Epidermal melanocyte (primary cell): ENCODE measurements around the gene OSBPL10.
"Not testable (repeated sequence)": the region's sequence is repeated elsewhere in the genome, so short reads cannot be mapped to it uniquely, and the experiment has no call there.

Experiments used
- DNase-seq: peaks from one replicate; pipeline ENCODE4 v3.0.0; 2011; ENCODE audit warnings: low spot score; ENCODE audit not compliant: insufficient read length

The OSBPL10 gene

DNA sequence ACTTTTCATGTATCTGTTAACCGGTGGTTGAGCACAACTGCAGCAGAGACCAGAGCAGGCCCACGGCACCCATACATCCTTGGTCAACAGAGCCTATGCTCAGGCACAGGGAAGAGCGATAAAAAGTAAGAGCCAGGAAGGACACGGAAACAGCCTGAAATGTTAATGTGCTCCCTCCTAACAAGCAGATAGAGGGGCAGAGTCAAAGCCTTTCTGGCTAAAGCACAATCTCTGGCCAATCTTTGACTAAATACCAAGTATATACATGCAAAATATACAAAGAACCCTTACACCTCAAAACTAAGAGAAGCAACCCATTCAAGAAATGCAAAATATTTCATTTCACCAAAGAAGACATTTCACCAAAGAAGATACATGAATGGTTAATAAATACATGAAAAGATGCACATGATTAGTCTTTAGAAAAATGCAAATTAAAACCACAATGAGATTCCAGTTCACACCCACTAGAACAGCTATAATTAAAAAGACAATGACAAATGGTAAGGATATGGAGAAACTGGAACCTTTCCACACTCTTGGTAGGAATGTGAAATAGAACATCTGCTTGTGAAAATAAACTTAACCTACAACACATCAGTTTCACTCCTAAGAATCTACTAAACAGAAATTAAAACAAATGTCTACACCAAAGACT lies 88.0 kb downstream of the OSBPL10 start:
- DNase-seq: no peak

DNA sequence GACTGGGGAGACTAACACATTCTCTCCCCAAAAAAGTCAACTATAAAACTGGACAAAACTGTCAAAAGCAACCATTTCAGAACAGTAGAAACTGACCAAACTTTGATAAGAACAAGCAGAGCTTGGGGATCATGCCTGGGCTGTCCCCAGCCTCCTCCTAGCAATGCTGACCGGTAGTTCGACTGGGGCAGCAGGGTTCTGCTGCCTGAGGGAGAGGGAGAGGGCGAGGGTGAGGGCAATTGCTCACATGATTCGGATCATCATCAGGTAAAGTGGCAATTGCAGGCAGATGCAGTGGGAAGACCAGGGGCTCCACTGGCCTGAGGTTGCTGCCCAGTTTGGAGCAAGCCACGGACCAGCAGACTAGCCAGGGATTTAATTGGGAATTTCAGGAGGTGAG lies 88.6 kb downstream of the OSBPL10 start:
- no peak for DNase-seq

DNA sequence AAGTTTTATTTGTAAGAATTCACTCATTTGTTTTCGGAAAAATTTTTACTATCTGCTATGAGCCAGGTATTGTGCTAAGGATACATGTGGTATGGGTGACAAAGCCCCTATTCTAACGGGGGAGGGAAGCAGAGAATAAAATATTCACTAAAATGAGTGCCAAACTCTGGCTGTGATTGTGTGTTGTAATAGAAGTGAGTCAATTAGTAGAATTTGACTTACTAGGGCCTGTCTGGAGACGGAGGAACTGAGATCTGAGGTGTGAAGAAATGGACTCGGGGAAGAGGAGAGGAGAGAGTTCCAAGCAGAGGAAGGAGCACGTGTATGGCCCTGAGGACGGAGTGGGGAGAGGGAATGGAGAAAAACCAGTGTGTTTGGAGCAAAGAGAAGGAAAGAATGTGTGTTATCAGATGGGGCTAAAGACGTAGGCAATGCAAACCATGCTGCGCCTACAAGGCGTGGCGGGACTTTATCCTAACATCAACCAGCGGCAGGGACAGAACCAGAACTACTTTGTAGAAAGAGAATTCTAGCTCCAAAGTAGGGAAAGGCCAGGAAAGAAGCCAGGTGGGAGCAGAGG lies 89.1 kb downstream of the OSBPL10 start:
- DNase-seq: no peak

DNA sequence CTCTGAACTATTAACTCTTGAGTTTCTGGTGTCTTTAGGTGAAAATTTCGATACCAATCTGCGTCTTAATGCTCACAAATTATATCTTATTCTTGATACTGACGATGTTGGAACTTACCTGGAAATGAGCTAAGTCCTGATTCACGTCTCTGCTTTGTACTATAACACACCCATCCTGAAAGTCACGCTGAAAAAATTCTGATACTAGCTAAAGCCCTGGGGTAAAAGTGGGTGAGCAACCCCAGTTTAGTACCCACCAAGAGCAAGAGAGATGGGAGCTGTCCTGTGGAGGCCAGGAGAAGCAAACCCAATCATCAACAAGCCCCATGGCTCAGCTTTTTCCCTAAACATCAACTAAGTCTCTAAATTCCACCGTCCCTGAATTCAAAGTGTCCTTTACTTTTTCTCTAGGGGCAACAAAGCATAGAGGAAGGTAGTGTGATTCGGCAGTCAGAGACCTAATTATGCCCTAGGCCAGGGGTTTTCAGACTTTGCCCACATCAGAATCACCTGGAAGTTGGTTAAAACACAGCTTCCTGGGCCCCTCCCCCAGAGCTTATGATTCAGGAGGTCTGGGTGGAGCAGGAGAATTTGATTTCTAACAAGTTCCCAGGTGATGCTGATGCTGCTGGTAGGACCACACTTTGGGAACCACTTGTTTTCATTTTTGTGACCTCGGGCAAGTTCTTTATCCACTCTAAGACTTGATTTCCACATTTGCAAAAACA lies 90.2 kb downstream of the OSBPL10 start:
- no peak for DNase-seq

DNA sequence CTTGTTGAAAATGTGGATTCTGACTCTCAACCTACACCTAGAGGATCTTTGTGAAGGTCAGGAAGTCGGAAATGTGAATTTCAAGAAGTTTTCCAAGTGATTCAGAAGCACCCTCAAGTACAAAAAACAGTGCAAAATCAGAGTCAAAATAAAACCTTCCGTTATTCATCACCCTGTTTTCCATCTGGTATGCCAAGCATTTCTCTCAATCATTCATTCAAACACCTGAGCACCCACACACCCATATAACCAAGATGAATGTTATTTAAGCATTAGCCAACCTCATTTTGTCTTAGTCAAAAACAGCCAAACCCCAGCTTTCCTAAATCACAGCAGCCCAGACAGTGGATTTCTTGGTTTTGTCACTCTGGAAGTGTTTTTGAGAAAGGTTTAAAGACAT lies 91.1 kb downstream of the OSBPL10 start:
- DNase-seq: no peak

DNA sequence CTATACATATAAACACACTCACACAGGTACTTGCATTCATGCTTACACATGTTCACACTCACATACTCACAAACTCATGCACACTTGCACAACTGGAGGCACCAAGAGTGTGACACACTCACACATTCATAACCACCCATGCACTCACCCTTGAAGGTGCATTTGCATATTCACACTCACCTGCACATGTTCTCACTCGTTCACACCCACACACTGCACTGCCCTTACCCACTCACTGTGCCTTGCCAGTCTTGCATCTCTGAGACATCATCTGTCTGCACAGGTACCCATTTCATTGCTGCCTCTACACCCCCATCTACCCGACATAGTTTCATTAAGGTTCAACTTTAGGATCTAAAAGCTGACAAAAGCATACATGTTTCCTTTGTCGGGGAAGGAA lies 95.8 kb downstream of the OSBPL10 start:
- no peak for DNase-seq

DNA sequence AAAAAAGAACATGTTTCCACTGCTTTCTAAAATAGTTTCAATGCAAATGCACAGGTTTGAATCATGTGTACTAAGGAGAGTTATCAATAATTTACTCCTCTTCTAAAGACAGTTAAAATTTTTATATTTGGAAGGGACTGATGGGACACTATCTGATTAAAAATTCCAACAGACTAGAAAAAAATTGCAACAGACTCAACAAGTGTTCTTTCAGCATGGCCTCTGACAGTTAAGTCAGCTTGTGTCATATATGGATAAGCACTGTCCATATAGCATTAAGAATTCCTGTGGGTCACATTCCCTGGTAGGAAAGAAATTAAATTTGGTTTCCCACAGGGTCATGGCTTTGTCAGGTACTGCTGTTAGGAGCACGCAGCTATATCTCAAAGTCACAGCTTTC lies 96.8 kb downstream of the OSBPL10 start:
- no peak for DNase-seq

DNA sequence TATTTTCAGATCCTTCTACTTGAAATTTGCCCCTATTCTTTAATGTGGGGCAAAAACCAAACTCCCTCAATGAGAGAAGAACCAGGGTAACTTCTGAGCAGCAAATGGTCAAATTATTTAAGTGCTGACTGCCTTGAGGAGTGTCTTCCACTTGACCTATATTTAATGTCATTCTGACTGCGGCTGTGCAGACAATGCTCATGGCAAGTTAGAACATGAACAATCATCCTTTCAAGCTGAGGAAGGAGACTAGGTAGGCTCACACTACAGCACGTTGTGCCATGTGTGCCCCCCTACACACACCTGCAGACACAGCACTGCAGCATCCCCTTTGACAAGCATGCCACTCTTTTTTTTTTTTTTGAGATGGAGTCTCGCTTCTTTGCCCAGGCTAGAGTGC lies 98.2 kb downstream of the OSBPL10 start:
- DNase-seq: no peak

DNA sequence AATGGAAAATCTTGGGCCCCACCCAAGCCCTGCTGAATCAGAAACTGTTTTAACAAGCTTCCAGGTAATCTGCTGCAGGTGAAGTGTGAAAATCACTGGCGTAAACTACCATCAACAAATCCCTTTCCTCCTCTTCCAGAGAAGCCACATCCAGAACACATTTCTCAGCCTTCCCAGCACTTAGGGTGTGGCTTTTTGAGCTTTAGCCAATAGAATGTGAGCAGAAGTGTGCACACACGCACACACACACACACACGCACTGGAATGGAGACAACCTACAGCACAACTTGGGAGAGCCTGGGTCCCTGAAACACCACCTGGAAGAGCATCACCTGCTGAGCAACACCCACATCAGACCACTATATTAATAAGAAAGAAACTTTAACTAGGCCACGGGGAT lies 98.6 kb downstream of the OSBPL10 start:
- no peak for DNase-seq

DNA sequence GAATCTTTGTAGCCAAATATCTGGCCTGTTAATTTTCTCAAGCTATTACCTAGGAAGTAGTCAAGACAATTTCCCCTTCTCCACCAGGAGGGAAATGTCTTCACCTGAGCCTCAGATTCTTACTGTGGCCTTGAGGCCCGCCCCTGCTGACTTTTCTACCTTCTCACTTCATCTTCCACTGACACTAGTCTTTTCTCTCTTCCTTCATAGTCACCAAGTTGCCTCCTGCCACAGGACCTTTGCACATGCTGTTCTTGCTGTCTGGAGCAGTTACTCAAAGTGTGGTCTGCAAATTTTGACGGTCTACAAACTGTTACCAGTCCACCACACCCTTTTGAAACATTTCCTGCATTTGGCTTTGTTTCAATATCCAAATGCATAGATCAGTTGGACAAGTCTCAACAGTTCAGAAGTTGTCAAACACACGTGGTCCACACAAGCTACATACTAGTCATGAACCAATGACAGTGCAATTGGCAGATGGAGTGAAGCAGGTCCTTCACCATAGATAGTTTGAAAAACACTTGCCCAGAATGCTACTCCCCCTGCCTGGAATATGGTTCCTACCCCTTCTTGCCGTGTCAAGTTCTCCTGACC lies 100.5 kb downstream of the OSBPL10 start:
- DNase-seq: no peak

DNA sequence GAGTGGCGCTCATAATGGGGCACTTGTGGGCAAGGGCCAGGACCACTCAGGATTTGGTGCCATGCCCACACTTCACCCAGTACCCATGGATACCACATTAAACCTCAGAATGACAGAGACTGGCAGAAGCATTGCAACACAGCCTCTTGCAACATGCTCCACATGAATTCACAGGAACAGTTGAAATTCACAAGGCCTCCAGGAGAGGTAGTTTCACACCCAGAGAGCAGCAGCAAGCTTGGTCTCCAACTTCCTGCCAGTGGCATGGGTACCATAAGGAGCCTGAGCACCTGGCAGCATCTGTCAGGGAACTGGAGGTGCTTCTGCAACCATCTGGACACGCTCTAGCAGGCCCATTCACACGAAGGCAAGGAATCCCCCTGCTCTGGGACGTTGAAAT lies 101.0 kb downstream of the OSBPL10 start:
- DNase-seq: peak; percentile 31

DNA sequence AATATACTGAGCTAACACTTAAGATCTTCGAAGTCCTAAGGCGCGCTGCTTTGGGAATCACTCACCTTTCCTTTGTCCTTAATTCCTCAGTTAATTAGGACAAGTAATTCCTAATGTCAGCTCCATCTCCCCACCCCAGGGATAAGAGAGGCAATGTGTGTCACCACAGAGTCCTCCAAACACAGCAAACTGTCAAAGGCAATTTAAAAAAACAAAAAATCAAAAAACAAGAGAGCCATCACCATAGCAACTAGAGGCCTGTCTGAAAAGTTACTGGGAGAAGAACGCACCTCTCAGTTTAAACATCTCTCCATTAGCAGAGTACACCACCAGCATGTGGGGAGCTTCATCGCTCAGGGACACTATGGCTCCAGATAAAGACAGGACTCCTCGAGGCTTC lies 101.7 kb downstream of the OSBPL10 start:
- no peak for DNase-seq

DNA sequence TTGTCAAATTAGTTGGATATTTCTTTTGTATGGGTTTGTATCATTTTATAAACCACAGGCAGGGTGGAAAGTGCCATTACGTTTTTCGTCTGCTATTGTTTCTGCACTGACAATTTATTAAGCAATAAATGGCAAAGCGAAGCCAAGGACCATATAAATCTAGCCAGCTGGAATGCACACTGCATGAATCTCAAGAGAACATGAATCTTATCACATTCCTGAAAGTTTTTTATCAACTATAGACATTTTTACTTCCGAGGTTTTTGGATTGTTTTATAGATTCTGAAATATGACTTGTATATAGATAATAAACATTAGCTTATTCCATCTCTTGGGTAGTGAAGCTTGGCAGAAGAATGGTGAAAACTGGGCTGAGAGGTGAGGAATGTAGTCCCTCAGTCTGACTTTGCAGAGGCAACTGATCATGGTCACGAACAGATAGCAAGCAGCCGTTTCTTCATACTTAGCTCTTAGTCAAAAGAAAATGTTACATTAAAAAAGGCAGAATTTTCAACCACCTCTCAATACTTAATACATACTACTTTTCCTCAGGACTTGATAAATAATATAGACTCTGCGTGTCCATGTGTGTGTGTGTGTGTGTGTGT lies 102.7 kb downstream of the OSBPL10 start:
- DNase-seq: no peak

DNA sequence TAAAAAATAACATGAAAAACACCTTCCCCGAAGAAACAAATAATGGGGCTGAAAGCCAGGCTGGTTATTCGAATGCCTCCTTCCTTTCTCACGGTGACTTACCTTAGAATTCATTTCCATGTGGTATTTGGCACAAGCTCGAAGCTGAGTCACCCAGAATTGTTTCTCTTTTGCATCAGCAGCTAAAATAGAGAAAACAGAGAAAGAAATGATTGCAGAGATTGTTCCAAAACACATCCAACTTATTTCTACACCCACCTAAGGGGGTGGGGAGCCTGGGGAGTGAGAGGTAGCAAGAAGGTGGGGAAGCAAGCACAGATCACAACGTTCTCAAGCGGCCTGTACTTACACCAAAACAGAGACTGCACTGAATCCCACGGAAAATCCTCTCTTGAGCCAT lies 104.7 kb downstream of the OSBPL10 start:
- DNase-seq: no peak

DNA sequence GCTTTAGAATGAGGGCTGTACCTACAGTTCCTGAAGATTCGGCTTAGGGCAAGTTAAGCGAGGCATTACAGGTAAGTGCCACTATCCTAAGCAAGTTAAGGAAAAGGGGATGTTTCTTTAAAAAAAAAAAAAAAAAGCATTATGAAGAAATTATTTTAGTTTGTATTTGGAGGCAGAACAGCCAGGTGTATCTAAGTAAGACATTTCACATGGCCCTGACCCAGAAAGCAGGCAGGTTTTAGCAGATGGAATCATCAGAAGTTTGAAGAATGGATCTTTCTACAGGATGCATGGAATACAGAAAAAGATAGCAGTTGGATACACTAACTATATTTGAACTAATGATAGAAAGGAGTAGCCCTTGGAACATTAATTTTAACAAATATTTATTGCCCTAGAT lies 105.6 kb downstream of the OSBPL10 start:
- DNase-seq: no peak

DNA sequence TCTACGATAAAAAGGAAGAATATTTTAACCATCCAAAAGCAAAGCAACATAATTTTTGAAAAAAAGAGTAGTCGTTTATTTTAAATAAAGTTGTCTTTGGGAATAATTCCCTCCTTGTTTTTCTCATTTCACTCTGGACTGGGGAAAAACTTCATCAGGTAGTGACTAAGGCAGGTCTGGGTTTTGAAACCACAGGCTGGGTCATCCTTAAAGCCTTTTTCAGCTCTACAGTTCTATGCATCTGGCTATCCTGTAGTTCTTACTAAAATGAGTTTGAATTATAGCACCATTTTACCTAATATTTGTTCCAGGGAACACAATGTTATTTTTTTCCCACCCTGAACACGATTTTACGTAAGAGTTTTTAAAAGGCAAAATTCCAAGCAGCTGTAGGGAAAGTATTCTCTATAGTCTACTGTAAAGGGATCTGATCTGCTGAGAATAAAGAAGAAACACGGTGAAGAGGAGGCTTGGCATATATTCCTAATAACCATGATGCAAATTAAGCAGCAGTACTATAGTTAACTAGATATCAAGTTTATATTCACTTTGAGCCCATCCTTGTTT lies 107.7 kb downstream of the OSBPL10 start:
- no peak for DNase-seq

DNA sequence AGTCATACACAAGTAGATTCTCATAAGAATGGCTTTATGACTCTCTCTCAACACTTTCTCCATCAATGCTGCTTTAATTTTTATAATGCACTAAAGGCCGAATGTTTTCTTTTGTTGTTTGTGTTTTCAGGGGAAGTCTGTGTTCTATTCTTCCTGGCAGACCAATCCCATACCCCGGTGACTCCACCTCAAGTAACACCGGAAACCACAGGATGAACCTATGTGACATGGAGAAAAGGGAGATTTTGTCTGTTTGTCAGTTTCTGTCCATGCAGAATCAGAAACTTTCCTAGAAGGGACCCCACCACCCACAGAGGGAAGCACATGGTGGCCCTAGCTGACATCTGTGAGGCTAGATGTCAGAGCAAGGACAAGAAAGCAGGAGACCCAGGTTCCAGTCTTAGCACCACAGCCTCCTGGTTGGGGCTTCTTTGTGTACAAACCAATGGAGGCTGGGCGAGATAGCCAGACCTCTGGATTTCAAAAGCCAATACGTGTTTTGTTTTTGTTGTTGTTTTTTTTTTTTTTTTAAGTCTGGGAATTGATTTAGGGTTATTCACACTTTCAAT lies 109.0 kb downstream of the OSBPL10 start:
- no peak for DNase-seq

DNA sequence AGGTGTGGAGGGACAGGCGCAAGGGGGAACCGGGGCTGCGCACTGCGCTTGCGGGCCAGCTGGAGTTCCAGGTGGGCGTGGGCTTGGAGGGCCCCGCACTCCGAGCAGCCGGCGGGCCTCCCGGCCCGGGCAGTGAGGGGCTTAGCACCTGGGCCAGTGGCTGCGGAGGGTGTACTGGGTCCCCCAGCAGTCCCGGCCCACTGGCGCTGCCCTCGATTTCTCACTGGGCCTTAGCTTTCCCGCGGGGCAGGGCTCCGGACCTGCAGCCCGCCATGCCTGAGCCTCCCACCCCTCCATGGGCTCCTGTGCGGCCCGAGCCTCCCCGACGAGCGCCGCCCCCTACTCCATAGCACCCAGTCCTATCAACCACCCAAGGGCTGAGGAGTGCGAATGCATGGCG lies 111.0 kb downstream of the OSBPL10 start:
- not testable (repeated sequence) for DNase-seq

DNA sequence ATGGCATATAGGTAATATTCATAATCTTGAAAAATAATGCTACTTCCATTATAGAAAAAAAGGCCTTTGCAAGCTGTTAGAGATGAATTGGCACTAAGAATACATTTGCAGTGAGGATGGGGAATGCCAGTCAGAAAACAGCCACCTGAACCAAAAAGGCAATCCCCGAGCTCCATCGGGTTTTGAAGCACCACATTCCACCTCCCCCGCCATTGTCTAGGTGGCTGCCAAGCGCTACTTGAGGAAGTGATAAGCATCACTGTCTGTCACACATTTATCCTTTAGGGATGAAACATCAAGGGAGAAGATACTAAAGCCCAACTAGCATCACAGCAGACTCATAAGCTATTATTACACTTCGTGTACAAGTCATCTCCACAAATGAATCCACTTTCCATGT lies 112.8 kb downstream of the OSBPL10 start:
- no peak for DNase-seq

DNA sequence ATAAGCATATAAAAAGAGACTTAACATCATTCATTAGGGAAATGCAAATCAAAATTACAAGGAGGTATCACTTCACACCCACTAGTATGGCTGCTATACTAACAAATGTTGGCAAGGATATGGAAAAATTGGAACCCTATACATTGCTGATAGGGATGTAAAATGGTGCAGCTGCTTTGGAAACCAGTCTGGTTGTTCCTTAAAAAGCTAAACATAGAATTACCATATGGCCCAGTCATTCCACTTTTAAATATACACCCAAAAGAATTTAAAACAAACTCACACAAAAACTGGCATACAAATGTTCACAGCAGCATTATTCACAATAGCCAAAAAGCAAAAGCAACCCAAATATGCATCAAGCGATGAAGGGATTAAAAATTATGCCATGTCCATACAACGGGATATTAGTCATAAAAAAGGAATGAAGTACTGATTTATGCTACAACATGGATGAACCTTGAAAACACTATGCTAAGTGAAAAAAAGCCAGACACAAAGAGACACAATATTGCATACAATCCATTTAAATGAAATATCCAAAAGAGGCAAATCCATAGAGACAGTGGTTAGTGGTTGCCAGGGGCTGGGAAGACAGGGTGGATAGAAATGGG lies 118.3 kb downstream of the OSBPL10 start:
- DNase-seq: no peak

DNA sequence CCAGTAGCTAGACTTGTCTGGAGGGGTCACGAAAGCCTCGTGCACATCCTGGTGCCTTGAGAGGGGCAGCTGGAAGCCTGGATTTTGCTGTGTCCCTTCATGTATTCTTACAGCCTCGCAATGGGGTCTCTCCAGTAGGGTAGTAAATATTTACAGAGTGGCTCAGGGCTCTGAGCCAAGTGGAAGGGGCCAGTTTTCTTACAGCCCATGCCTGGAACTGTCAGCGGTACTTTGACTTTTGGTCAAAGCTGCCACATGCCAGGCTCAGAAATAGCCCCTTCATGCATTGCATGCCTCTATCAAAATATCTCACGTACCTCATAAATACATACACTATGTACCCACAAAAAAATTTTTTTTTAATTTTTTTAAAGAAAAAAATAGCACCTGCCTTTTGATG lies 119.2 kb downstream of the OSBPL10 start:
- DNase-seq: no peak
